ENCODE measurements around the gene SIPA1L3.

Gene SIPA1L3

GRCh38 chr19:38044267-38045111 is 137.5 kb downstream of the SIPA1L3 start:
- no peak for DNase-seq (ENCODE audit: low read depth)
- TF ChIP-seq MYC (IDR thresholded peaks at IDR 0.05; ENCODE audit: low read depth, low read length) (no peak), POLR2A (IDR thresholded peaks at IDR 0.05; ENCODE audit: extremely low read depth, insufficient read length) (no peak)
- no peak overlapping the region for H3K4me3 ChIP-seq (ENCODE audit: low read depth, low read length)

- no peak overlapping the region for H3K4me3 ChIP-seq (ENCODE audit: low read depth, low read length)
- DNase-seq (ENCODE audit: low read depth): no peak
- TF ChIP-seq POLR2A (IDR thresholded peaks at IDR 0.05; ENCODE audit: extremely low read depth, insufficient read length): no peak
- no peak for TF ChIP-seq MYC (IDR thresholded peaks at IDR 0.05; ENCODE audit: low read depth, low read length)
- TF ChIP-seq MAX (IDR thresholded peaks at IDR 0.05; ENCODE audit: low read depth, low read length): no peak
- TF ChIP-seq CTCF (IDR thresholded peaks at IDR 0.05; ENCODE audit: low read depth, low read length): no peak
Observed at GRCh38 chr19:38045554-38046253, 138.7 kb downstream of the SIPA1L3 start.

- H3K4me3 ChIP-seq (ENCODE audit: low read depth, low read length): no peak overlapping the region
- no peak for TF ChIP-seq CTCF (IDR thresholded peaks at IDR 0.05; ENCODE audit: low read depth, low read length)
- no peak for TF ChIP-seq POLR2A (IDR thresholded peaks at IDR 0.05; ENCODE audit: extremely low read depth, insufficient read length)
- no peak for TF ChIP-seq MYC (IDR thresholded peaks at IDR 0.05; ENCODE audit: low read depth, low read length)
- no peak for TF ChIP-seq MAX (IDR thresholded peaks at IDR 0.05; ENCODE audit: low read depth, low read length)
- DNase-seq (ENCODE audit: low read depth): no peak
Observed at GRCh38 chr19:38046254-38047048, 139.4 kb downstream of the SIPA1L3 start.

- no peak for DNase-seq (ENCODE audit: low read depth)
- TF ChIP-seq POLR2A (IDR thresholded peaks at IDR 0.05; ENCODE audit: extremely low read depth, insufficient read length): no peak
- no peak overlapping the region for H3K4me3 ChIP-seq (ENCODE audit: low read depth, low read length)
Observed at GRCh38 chr19:38047049-38047438, 140.0 kb downstream of the SIPA1L3 start.

GRCh38 chr19:38047641-38048040 is 140.6 kb downstream of the SIPA1L3 start:
- DNase-seq (ENCODE audit: low read depth): no peak
- no peak overlapping the region for H3K4me3 ChIP-seq (ENCODE audit: low read depth, low read length)
- no peak for TF ChIP-seq CTCF (IDR thresholded peaks at IDR 0.05; ENCODE audit: low read depth, low read length)
- TF ChIP-seq MYC (IDR thresholded peaks at IDR 0.05; ENCODE audit: low read depth, low read length): no peak
- no peak for TF ChIP-seq MAX (IDR thresholded peaks at IDR 0.05; ENCODE audit: low read depth, low read length)
- TF ChIP-seq POLR2A (IDR thresholded peaks at IDR 0.05; ENCODE audit: extremely low read depth, insufficient read length): no peak

GRCh38 chr19:38049105-38049649 is 142.2 kb downstream of the SIPA1L3 start:
- TF ChIP-seq CTCF (IDR thresholded peaks at IDR 0.05; ENCODE audit: low read depth, low read length) (no peak), POLR2A (IDR thresholded peaks at IDR 0.05; ENCODE audit: extremely low read depth, insufficient read length) (peak; percentile 30), MAX (IDR thresholded peaks at IDR 0.05; ENCODE audit: low read depth, low read length) (peak; percentile 92), MYC (IDR thresholded peaks at IDR 0.05; ENCODE audit: low read depth, low read length) (peak; percentile 97)
- DNase-seq (ENCODE audit: low read depth): peak; percentile 83
- peak overlapping the region; percentile 46 for H3K4me3 ChIP-seq (ENCODE audit: low read depth, low read length)

Measured in NB4 (cell line).